GM21825 (cell line): ENCODE results near the gene SPATA2L.

ENCODE experiments used
- ATAC-seq: cut with Tn5 transposase; IDR thresholded peaks from one replicate; pipeline ENCODE4 v1.9.1; 2021; ENCODE audit warnings: mild to moderate bottlenecking, moderate library complexity; ENCODE audit not compliant: unreplicated experiment

Gene SPATA2L

DNA sequence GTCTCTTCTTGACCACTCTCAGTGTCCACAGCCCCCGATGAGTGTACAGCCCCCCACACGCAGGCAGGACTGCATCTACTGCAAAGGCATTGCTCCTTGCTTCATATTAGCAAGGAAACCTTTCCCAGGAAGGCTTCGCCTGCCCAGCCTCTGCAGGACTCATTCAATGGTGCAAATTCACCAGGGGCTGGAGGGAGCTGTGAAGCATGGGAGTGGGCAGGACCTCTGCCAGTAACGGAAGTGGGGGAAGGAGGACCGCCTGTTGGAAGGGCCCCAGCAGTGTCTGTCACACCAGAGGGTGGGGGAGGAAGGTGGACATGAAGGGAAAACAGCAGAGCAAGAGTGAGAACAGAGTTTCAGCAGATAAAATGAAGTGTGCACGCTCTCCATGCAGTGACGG lies 41.4 kb downstream of the SPATA2L start:
- no peak for ATAC-seq

DNA sequence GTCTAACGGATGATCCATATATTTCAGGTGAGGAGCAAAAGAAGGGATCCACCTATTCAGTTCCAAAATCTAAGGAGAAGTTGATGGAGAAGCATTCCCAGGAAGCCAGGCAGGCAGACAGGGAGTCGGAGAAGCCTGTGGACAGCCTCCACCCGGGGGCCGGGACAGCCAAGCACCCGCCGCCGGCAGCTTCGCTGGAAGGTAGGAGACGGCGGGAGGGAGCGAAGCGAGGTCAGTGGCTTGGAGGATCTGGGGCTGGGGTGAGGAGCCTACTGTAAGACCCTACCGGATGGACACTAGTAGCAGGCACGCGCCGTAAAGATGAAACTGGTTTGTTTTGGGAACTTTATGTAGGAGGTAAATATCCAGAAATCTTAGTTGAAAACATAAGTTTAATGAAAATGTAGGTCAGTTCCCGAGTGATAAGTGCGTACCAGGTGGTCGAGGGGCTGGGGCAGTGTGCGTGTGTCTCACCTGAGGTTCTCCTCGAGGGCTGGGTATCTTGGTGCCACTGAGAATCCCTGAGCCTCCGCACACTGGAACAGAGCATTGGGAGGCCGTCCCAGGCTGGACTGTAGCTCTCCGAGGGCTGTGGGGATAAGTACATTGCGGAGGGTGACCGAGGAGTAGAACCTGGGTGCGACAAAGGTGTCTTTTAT lies 43.2 kb downstream of the SPATA2L start:
- no peak for ATAC-seq

DNA sequence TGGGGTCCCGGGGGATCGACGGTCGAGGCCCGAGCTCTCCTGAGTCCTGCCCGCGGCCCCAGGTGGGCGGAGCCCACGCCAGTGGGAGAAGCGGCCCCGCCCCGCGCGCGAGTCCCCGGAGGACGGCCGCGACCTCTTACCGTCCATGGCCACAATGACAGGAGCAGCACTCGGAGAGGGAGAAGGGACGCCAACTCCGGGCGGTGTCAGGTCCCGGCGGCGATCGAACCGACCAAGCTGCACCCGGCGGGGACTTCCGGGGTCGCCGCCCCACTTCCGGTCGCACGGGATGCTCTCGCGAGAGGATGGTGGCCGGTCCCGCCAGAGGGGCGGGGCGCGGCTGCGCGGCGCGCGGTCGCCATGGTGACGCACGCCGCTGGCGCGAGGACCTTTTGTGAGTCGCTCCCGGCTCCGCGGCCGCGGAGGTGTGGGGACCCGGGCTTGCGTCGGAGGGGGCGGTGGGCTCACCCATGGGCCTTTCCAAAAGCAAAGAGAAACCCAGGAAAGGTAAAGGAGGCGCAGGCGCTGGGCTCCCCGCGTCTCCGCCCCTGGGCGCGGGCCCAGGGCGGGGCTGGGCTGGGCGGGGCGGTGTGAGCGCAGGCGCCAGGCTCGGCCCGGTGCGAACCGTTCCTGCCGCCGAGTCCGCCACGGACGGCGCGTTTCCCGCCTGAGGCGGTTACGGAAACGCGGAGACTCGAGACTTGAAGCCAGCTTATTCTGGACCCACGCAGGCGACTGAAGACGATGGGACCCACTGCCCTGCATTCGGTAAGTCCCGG lies 43.9 kb downstream of the SPATA2L start, which contains the start of the genes CHMP1A and SPATA33:
Gene CHMP1A, minus strand, starts transcription at position 267 of the 779 bp plus-strand sequence. Its CDS starts 120 bp downstream, at position 147.
Gene SPATA33, plus strand, starts transcription at position 395 of the 779 bp plus-strand sequence. Its CDS starts 76 bp downstream, at position 471.
- peak; percentile 92 for ATAC-seq

DNA sequence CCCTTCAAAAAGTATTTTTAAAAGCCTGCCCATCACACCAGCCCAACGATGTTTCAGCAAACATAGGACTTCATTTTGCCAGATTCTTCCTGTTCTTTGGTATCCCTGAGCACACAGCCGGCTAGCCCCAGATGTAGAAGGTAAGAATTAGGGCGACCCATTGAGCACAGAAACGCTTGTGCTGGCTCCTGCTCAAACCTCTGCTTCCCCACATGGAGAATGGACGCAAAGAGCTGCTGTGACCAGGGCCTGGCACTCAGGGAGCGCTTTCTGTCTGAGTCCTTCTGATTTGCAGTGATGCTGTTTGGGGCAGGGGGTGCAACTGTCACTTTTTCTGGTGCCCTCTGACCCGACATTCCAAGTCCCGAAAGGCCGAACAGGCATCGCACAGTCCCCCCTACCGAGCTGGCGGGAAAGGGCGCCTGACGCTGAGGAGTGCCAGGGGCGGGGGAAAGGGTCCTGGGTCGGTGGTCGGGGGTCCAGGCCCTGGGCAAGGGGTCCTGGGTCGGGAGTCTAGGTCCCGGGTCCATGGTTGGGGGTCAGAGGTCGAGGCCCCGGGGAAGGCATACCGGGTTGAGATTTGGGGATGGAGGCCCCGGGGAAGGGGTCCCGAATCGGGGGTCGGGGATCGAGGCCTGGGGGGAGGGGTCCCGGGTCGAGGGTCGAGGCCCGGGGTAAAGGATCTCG lies 44.9 kb downstream of the SPATA2L start:
- ATAC-seq = no peak

DNA sequence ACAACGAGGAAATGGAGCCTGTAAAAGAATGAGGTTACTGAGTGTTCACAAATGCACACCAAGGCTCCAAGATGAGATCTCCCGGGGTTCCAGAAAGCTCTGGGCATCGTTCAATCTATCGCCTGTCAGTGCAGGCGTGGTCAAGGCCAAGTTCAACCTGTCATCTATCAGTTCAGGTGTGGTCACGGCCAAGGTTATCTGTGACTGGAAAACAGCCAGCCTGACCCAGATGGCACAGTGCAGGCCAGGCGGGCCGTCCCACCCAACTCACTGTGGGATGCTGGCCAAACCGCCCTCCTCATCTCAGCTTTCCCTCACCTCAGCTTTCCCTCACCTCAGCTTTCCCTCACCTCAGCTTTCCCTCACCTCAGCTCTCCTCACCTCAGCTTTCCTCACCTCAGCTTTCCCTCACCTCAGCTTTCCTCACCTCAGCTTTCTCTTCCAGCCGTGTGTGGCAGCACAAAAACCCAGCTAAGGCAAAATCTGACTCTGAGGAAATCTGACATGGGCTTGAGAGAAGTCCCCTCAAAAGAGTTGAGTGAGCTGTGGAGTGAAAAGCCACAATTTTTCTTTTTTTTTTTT lies 46.4 kb downstream of the SPATA2L start:
- ATAC-seq = no peak

DNA sequence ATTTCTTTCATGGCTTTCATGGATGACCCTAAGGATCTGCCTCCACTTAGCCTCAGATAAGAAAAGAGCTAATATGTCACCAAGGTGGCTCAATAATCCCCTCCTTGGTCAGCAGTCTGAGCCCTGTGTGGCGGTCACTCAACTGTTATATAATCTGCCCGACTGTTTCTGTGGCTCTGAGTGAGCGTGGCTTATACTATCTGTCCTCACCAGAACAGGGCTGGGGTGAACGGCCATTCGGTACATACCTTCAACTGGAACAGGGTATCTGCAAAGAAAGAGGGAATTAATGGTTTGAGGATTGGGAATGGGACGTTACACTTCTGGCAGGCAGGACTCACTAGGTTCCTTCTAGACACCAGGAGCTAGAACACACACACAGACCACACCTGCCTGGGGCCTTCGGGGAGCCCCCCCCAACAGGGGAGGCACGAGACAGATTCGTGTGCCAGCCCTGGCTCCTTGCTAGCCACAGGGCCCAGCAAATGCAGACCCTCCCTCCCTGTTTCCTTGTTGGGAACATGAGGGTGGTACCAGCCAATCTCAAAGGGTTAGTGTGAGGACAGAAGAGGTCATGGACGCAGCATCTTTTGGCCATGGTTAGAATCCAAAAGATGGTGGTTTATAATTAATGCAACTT lies 47.7 kb downstream of the SPATA2L start:
- no peak for ATAC-seq

DNA sequence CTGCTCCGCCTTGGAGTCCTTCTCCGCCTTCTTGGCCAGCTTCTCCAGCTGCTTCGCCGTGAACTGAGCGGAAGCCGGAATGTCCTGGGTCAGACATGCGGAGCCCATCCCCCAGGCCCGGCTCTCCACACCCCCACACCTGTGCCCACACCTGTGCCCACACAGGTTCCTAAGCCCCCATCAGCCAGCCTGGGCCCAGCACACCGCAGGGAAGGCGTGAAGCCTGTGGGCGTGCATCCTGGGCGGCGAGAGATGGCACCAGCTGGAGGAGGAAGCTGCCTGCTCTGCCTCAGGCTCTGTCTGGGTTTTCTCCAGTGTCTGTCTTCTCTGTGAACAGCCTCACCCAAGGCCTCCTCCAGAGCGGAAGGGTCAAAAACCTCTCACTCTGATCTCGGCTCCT lies 49.9 kb downstream of the SPATA2L start:
- no peak for ATAC-seq

DNA sequence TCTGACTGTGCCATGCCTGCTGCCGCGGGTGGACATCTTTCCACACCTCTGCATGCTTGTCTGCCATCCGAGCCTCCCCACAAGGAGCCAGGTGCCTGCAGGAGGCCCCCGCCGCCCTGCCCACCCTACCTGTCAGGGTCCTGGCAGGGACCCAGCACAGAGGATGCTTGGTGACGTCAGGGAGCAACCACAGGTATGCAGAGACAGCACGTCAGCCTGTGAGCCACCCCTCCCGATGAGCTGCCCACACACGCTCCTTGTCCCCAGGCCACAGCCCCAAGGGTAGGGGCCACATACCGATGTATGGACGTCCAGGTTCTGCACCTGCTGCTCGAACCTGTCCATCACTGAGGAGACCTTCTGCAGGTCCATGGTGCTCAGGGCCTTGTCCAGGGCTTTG lies 54.6 kb downstream of the SPATA2L start:
- no peak for ATAC-seq
